Kidney epithelial cell (primary cell): ENCODE data around the gene MAPK8. TPM values are rescaled to one million over a fixed set of nuclear protein-coding genes. Genes with fewer than 3 reads are reported as not detected.

ENCODE experiments used
- DNase-seq: peaks from one replicate; pipeline ENCODE4 v3.0.0-alpha.2; 2010; ENCODE audit warnings: low read depth
- H3K27me3 ChIP-seq: 2 replicates; pipeline ENCODE4 v1.6.0; 2011; ENCODE audit warnings: low read length; ENCODE audit not compliant: control insufficient read depth, insufficient read depth
- H3K36me3 ChIP-seq: 2 replicates; pipeline ENCODE4 v1.5.1; 2011; ENCODE audit warnings: low read length; ENCODE audit not compliant: control insufficient read depth, insufficient read depth
- H3K4me3 ChIP-seq: 2 replicates; pipeline ENCODE4 v1.5.1; 2011; ENCODE audit warnings: low read depth, mild to moderate bottlenecking, control low read depth, low read length
- CTCF ChIP-seq: IDR thresholded peaks from 2 replicates; pipeline ENCODE4 v1.5.1; 2011; ENCODE audit warnings: mild to moderate bottlenecking, moderate library complexity, low read length, control low read depth, inconsistent platforms; ENCODE audit not compliant: insufficient read depth, poor library complexity, severe bottlenecking
- total RNA-seq: library from RNA; depleted of rRNA; stranded (reverse); fragments of >200 nt; gene quantifications from 2 replicates; pipeline ENCODE4 v1.2.3, GENCODE V29; 2015

MAPK8 gene
- total RNA-seq, 1 donor from 2014 or later = 61.4 TPM

GRCh38 chr10:48429309-48429708, 122.8 kb downstream of the MAPK8 start:
- H3K27me3 ChIP-seq = no peaks in the 10 kb centered on the region
- H3K36me3 ChIP-seq = no peaks in the 10 kb centered on the region
- no peak for DNase-seq
- no peak overlapping the region for H3K4me3 ChIP-seq
- no peak for TF ChIP-seq CTCF

- DNase-seq = no peak
- Histone ChIP-seq H3K27me3 (no peaks in the 10 kb centered on the region), H3K36me3 (no peaks in the 10 kb centered on the region), H3K4me3 (no peak overlapping the region)
- TF ChIP-seq CTCF = no peak
Observed at GRCh38 chr10:48430402-48430993, 124.0 kb downstream of the MAPK8 start.

- Histone ChIP-seq H3K36me3 (no peaks in the 10 kb centered on the region), H3K4me3 (no peak overlapping the region), H3K27me3 (no peaks in the 10 kb centered on the region)
- TF ChIP-seq CTCF = no peak
- no peak for DNase-seq
Observed at GRCh38 chr10:48431871-48432270, 125.4 kb downstream of the MAPK8 start.

- no peaks in the 10 kb centered on the region for H3K36me3 ChIP-seq
- no peak for DNase-seq
- H3K4me3 ChIP-seq = no peak overlapping the region
- no peak for TF ChIP-seq CTCF
- H3K27me3 ChIP-seq = no peaks in the 10 kb centered on the region
Observed at GRCh38 chr10:48437546-48437945, 131.1 kb downstream of the MAPK8 start.

GRCh38 chr10:48439031-48439430, 132.6 kb downstream of the MAPK8 start:
- DNase-seq = no peak
- no peak overlapping the region for H3K4me3 ChIP-seq
- H3K36me3 ChIP-seq = no peaks in the 10 kb centered on the region
- no peaks in the 10 kb centered on the region for H3K27me3 ChIP-seq
- no peak for TF ChIP-seq CTCF

GRCh38 chr10:48439581-48440041, 133.1 kb downstream of the MAPK8 start:
- no peaks in the 10 kb centered on the region for H3K27me3 ChIP-seq
- no peak for DNase-seq
- no peak for TF ChIP-seq CTCF
- no peak overlapping the region for H3K4me3 ChIP-seq
- H3K36me3 ChIP-seq = no peaks in the 10 kb centered on the region
